Femur (tissue), 1 donor: ENCODE measurements around the gene ASCL2.

ENCODE experiments used
- DNase-seq: peaks from one replicate; pipeline ENCODE4 v3.0.0-alpha.2; 2017

ASCL2 gene

GRCh38 chr11:2308713-2309112 lies 38.3 kb upstream of the ASCL2 start:
- no peak for DNase-seq

- no peak for DNase-seq
Observed at GRCh38 chr11:2307501-2308331, 37.3 kb upstream of the ASCL2 start.

GRCh38 chr11:2306877-2307500 lies 36.6 kb upstream of the ASCL2 start:
- DNase-seq: peak; percentile 70

GRCh38 chr11:2306452-2306823 lies 36.0 kb upstream of the ASCL2 start:
- peak; percentile 94 for DNase-seq

- peak; percentile 94 for DNase-seq
Observed at GRCh38 chr11:2305788-2306451, 35.5 kb upstream of the ASCL2 start.

GRCh38 chr11:2305140-2305778 lies 34.9 kb upstream of the ASCL2 start:
- DNase-seq: peak; percentile 88

GRCh38 chr11:2304506-2305139 lies 34.2 kb upstream of the ASCL2 start:
- DNase-seq: peak; percentile 36

GRCh38 chr11:2303627-2304505 lies 33.5 kb upstream of the ASCL2 start:
- DNase-seq: peak; percentile 50

- peak; percentile 62 for DNase-seq
Observed at GRCh38 chr11:2302896-2303626, 32.7 kb upstream of the ASCL2 start.

GRCh38 chr11:2302306-2302895 lies 32.0 kb upstream of the ASCL2 start:
- peak; percentile 52 for DNase-seq

- peak; percentile 85 for DNase-seq
Observed at GRCh38 chr11:2301631-2302305, 31.4 kb upstream of the ASCL2 start, which contains the start of the genes C11orf21 and TSPAN32. Gene C11orf21, minus strand, starts transcription at chr11:2301918. Its CDS starts 110 bp downstream, at chr11:2301808. Gene TSPAN32, plus strand, starts transcription at chr11:2302013. Its CDS starts 137 bp downstream, at chr11:2302150.

- DNase-seq: no peak
Observed at GRCh38 chr11:2300936-2301630, 30.7 kb upstream of the ASCL2 start.

GRCh38 chr11:2300290-2300935 lies 30.0 kb upstream of the ASCL2 start:
- no peak for DNase-seq

- DNase-seq: no peak
Observed at GRCh38 chr11:2299773-2300172, 29.4 kb upstream of the ASCL2 start.

GRCh38 chr11:2298795-2299761 lies 28.7 kb upstream of the ASCL2 start:
- peak; percentile 18 for DNase-seq

- DNase-seq: no peak
Observed at GRCh38 chr11:2298131-2298794, 27.9 kb upstream of the ASCL2 start.

- DNase-seq: no peak
Observed at GRCh38 chr11:2297623-2298030, 27.2 kb upstream of the ASCL2 start.
